Measurements from ENCODE around the gene ZP1.

Gene ZP1

GRCh38 chr11:60844045-60844869 is 23.1 kb upstream of the ZP1 start:
- no peak for DNase-seq

DNA sequence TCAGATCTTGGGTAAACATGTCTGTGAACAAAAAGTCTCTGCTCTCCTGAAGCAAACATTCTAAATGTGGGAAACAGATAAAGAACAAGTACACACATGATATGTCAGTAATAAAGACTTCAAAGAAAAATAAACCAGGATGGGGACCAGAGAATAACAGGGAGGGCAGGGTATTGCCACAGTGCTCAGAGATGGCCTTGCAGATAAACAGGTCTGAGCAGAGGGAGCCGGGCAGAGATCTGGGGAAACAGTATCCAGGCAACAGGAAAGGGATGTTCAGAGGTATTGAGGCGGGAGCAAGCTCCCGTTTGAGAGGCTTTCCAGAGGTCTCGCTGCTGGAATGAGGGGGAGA is 22.5 kb upstream of the ZP1 start:
- DNase-seq: no peak

DNA sequence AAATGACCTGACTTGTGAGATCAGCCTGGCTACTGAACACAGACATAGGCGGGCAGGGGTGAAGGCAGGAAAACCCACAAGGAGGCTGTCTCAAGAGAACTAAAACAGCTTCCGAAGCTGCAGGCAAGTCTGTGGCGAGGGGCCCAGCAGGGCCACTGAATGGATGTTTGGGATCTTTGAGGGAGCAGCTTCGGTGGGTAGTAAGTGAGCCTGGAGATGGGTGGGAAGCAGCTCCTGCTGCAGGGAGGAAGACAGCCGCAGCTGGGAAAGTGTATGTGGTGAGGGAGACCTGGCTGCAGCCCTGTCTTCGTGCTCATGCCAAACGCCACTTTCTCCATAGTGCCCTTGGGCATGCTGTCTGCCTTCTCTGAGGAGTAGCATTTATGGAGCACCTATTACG is 22.0 kb upstream of the ZP1 start:
- DNase-seq: no peak

GRCh38 chr11:60847281-60847680 is 20.1 kb upstream of the ZP1 start:
- DNase-seq: no peak

GRCh38 chr11:60847896-60848295 is 19.4 kb upstream of the ZP1 start:
- no peak for DNase-seq

DNA sequence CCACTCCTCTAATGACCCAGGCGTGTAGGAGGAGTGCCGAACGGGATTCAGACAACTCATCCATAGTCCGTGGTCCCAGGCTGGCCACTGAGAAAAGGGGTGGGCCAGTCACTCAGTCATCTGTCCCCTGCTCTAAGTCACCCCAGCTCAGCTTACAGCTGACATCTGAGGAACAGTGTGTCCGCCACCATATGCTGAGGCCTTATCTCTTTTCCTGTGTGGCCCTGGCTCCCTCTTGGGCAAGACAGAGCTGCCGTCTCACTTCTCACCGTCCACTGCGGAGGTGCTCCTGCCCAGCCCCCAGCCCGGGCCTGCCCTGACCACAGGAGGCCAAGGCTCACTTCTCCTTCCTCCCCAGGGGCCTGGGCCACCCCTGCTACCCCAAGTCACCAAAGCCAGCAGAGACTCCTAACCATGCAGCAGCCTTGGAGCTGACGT is 18.6 kb upstream of the ZP1 start:
- DNase-seq: no peak

GRCh38 chr11:60849641-60850520 is 17.5 kb upstream of the ZP1 start:
- DNase-seq: no peak

GRCh38 chr11:60851327-60852104 is 15.8 kb upstream of the ZP1 start:
- no peak for DNase-seq

DNA sequence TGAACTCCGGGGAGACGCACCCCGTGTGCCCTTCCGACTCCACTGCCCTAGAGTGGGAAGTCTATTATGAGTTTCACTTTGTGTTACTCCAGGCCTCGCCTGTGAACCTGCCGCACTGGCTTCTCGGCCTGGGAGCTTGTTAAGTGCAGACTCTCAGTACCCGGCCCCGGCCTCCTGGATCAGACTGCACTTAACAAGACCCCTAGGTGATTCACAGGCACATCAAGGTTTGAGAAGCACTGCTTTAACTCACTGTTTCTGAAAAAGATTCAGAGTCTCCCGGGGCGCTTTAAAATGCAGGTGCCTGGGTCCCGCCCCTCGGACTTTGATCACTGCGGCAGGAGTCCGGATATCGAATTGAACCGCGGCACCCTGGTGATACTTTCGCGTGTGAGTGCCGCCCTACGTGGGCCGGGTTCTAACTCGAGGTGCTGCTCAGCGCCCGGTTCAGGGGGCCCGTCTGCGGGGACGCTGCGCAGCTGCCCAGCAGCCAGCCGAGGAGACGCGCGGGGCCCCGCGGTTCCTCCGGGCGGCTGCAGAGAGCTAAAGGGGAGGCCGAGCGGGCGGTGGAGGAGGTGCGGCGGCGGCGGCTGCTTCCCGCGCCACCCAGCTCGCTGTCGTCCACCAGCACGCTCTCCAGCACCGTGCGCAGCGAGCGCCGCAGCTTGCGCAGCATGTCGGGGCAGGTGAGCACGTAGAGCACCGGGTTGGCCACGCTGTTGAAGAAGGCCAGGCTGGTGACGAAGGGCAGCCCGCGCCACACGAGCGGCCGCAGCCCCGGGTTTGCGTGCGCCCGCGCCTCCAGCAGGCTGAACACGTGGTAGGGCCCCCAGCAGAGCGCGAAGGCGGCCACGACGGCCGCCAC is 15.0 kb upstream of the ZP1 start:
- no peak for DNase-seq

GRCh38 chr11:60852982-60853950 is 14.1 kb upstream of the ZP1 start:
- no peak for DNase-seq

GRCh38 chr11:60854140-60854846 is 13.0 kb upstream of the ZP1 start:
- no peak for DNase-seq

DNA sequence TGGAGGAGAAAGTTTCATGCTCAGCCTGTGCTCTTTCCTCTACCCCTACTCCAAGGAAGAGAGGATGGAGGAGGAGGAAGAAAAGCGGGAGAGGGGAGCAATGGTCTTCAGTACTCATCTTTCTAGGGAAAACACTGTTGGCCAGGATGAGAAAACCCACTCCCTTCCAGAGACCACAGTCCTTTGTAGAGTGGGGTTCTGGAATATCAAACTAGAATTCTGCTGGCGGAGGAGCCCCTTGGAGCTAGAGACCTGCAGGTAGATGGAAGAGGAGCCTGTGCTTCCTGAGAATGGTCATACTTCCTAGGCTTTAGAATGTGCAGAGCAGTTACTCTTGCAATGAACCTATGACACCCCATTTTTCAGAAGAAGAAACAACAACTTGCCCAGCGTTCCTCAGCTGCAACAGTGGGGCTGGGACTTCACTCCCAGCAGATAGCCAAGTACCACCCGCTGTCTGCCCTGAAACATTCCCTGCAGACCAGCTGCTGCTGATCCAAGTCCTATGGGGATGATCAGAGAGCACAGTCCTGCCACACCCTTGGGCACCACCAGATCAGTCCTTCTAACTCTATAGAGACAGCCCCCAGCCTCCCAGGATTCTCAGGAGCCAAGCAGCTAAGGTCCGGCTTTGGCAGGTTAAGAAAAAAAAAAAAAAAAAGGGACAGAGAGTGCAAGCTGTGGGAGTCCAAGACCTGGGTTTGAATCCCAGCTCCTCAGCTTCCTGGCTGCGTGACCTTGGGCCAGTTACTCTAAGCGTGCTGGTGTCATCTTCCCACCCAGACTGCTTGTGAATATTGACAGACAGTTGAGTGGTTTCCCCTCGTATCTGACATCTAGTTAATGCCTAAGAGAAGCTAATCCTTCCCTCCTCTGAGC is 12.3 kb upstream of the ZP1 start:
- DNase-seq: no peak

- no peak for DNase-seq
Observed at GRCh38 chr11:60855726-60856633, 11.4 kb upstream of the ZP1 start, which contains the start of gene PTGDR2. TSS of gene PTGDR2 (minus strand) at chr11:60855950. CDS start at chr11:60853722, 2,228 bp downstream.

DNA sequence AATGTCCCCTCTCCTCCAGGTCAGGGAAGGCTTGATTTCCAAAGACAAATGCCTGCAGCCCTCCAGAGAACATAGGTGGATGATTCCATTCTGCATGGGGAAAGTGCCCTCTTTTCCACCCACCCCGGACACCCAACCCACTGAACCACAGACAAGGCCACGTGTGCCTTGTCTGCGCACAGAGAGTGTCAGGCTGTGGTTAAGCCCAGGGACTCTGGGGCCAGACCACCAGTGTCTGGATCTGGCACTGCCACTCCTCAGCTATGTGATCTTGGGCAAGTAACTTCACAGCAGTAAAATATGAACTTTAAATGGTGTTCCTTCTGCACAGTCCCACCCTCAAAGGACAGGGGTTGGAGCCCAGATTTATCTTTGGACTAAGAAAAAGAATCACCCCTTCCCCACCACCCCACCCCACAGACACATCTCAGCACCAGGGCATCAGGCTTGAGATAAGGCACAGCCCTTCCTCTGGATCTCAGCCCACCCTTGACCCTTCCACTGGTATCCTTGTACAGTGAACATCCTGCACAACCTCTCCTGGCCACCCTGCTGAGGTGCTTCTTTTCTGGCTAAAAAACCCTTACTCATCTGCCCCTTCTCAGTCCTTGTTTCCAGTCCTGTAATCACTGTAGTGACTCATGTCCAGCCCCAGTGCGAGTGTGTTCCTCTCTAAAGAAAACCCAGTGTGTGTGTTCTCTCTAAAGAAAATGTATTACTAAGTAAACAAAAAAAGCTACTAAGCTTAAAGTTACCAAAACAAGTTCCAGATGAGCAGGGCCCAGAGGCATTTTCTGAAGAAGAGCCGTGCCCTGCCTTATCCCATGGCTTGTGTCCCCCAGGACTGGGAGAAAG is 9.7 kb upstream of the ZP1 start:
- DNase-seq: no peak

DNA sequence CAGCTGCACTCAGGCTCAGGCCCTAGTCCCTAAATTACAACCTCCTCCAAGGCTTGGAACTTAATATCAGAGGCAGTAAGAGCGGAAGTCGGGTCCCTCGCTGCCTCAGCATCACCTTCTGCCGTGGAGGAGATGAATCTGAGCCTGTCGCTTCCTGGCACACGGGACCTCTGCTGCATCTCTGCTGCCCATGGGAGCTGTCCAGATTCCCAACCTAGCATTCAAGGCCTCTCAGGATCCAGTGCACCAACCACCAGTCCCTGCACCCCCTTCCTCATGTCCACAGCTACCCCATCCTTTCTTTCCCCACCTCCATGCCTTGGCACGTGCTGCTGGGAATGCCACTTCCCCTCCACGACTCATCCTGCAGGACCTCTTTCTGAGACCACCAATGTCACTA is 9.1 kb upstream of the ZP1 start:
- no peak for DNase-seq

DNA sequence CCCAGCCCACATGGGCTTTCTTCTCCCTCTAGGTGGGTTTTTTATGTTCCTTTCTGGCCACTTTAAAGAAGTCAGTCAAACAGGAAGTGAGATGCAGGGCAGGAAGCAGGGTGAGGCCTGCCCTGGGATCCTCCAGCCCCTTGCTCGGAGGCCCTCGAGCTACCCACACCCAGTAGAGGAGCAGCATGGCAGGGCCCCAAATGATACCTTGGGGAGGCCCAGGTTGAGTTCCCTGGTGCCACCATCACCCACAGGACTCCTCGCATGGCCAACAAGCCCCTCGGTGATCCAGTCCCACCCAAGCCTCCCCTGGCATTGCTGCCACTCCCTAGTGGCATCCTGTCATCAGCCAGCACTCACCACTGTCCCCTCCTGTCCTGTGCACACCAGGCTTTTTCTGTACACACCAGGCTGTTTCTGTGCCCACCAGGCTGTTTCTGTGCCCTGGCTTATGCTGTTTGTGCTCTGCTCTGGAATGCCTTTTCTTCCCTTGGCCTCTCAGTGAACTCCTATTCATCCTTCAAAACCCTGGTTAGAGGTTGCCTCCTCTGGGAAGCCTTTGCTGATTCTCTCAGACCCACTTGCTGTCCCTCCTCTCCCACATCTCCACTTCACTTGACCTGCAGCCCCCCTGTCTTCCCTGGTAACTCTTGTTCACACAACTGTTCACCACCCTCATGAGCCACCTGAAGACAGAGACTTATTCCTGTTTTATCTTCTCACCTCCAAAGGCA is 8.4 kb upstream of the ZP1 start:
- DNase-seq: no peak

Data from activated T-cell treated with anti-CD3 and anti-CD28 coated beads, Interleukin-2, amount 50 U/mL, for 48 hours (primary cell).